ENCODE results near the gene C10orf120.

The C10orf120 gene

DNA sequence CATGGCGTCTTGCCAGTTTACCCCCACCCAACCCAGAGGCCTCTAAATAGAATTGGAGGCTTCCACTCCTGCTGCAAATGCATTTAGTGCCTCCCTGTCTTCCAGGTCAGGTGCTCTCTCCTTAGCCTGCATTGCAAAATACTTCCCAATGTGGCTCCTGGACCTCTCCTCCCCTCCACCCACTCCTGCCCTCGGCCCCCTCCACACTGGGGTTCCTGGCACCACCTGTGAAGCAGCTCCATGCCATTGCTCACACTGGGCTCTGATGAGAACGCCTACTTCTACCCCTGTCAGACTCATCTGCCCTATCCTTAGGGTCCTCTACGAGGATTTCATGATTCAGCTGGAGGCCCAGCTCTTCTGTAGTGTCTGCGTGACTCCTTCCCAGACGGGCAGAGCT is 37.4 kb downstream of the C10orf120 start:
- DNase-seq (ENCODE audit: low read depth in 3 of 3, low spot score in 1 of 3), result no peak

DNA sequence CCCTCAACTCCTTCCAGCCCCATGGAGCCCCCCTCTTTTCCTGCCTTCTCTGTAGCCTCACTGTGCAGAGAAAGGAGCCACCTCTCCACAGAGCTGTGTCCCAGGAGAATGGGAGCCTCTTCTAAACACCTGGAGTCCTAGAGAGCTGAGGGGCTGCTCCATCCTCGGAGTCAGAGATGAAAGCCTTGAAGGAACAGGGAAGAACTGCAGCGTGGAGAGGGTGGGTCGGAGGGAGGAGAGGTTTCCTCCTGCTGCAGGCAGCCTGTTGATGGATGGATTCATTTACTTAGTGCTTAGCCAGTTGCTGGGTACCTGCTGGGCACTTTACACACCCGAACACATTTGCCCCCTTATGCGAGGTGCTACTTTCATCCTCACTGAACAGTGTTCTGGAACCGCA is 39.0 kb downstream of the C10orf120 start:
- DNase-seq (ENCODE audit: low read depth in 3 of 3, low spot score in 1 of 3), result no peak

GRCh38 chr10:122659651-122660050 is 40.0 kb downstream of the C10orf120 start:
- DNase-seq (ENCODE audit: low read depth in 3 of 3, low spot score in 1 of 3), result no peak

GRCh38 chr10:122659126-122659525 is 40.5 kb downstream of the C10orf120 start:
- no peak for DNase-seq (ENCODE audit: low read depth in 3 of 3, low spot score in 1 of 3)

DNA sequence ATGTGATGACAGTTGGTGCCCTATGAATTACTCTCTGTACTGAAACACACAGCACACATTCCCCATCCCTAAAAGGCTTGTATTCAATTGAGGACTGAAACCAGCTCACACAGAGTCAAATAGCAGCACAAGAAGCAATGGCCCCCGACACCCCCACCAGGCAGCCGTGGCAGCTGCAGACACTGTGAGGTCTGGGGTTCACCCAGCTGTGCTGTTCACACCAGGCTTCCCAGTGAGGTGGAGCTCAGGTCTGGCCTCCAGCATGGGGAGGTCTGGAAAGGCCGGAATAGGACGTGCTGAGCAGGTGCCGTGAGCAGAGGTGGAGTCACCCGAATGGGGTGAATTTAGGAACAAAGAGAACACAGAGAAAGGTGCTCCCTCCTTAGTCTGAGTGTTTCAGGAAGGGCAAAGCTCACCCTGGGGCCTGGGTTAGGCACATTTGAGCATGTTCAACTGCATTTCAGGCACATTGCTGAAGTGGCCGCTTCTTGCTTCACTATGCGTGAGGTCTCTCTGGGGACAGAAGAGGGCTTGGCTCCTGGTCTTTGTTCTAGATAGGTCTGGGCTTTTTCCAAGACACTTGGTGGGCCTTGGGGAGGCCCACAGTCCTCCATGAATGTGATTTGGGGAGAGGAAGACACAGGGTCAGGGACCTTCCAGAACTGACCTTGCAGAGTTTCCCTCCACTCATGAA is 41.1 kb downstream of the C10orf120 start:
- DNase-seq (ENCODE audit: low read depth in 3 of 3, low spot score in 1 of 3), result no peak

DNA sequence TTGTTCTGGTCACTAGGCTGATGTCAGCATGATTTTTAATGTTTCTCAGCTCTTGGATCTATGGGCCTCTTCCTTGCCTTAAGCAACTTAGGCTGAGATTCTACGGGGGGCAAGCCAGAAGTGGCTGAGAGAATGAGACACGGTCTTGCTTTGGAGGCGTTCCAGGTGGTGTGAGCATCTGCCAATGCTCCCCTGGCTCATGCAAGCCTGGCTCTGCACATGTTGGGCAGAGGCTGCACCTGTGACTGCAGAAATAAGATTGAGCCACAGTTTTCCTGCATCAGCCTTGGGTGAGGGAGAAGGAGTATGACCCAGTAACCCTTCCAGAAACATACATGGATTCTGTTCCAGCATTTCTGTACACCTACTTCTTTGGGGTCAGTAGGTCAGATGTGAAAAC is 41.9 kb downstream of the C10orf120 start:
- DNase-seq (ENCODE audit: low read depth in 3 of 3, low spot score in 1 of 3), result no peak

DNA sequence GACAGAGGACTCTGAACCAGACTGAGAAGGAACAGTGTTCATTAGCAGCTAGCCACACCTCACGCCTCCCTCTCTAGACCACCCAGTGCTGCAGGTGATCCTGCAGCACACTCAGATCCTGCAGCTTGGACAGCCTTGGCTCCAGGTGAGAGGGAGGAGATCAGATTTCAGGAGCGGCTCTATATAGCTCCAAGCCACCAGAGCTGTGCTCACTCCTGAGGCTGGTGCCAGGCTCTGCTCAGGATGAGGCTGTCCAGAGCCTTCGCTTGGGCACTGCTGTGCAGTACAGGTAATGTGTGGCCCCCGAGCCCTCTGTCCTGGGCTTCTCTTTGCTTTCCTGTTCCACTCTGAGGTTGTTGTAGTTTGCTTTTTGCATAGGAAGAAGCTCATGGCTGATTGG is 42.4 kb downstream of the C10orf120 start:
- no peak for DNase-seq (ENCODE audit: low read depth in 3 of 3, low spot score in 1 of 3)

GRCh38 chr10:122656741-122657140 is 42.9 kb downstream of the C10orf120 start:
- DNase-seq (ENCODE audit: low read depth in 3 of 3, low spot score in 1 of 3), result no peak

DNA sequence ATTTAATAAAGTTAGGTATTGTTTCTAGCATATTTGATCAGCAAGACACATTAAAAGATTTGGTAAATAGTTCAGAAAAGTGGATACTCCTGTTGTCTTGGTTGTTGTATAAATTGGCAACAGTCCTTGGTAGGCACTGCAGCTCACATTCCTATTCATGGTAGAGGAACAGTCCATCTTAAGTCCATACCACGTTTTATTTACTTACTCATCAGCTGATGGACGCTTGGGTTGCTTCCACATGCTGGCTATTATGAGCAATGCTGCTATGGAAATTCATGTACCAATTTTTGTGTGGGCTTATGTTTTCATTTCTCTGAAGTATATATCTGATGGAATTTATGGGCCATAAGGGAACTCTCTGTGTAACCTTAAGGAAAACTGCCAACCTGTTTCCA is 43.3 kb downstream of the C10orf120 start:
- DNase-seq (ENCODE audit: low read depth in 3 of 3, low spot score in 1 of 3), result no peak

DNA sequence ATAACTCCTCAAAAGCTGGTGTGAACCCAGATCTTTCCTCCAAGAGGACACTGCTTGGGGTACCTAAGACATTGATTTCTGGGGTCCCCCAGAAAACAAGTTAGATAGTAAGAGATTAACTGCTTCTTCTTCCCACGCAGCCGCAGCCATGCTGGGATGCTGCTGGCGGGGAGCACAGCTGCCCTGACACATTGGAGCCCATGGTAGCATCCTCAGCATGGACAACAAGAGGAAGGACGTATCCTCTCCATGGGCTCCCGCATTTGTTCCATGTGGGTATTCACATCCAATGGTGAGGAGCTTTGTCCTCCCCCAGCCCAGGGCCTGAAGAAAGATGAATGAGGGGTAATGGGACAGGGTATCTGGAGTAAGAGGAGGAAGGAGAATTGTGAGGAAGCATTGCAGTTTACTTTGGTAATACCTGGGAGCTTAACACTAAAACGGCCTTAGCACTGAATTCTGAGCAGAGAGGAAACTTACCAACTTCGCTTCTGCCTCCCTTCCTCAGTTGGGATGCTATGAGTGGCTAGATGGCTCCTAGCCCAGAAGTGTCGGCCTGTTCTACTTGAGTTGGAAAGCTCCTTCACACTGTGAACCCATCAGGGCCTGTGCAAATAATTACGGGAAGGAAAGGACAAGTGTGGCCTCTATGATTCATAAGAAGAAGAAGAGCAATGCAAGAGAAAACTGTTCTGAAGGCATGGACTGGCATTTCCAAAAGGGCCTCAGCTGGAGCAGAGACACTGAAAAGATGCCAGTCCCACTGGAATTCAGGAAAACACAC is 43.9 kb downstream of the C10orf120 start:
- no peak for DNase-seq (ENCODE audit: low read depth in 3 of 3, low spot score in 1 of 3)

- no peak for DNase-seq (ENCODE audit: low read depth in 3 of 3, low spot score in 1 of 3)
Measured at GRCh38 chr10:122650331-122650730, 49.3 kb downstream of the C10orf120 start.

DNA sequence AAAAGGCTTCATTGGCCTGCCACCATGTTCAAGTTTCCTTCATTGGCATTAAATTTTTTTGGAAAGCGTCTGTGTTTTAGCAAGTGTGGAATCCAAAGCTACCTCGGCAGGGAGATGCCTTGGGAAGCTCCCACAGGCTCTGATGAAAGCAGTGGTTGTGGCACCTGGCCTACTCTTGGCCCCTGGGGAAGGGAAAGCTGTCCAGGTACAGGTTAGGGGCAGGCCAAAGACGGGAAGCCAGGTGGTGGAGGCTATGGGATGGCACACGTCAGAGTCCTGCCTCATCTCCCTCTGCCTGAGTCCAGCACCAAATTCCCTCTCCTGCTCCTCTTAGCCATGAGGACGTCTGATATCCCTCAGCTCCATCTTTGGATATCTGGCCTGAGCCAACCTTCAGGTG is 49.7 kb downstream of the C10orf120 start:
- no peak for DNase-seq (ENCODE audit: low read depth in 3 of 3, low spot score in 1 of 3)

DNA sequence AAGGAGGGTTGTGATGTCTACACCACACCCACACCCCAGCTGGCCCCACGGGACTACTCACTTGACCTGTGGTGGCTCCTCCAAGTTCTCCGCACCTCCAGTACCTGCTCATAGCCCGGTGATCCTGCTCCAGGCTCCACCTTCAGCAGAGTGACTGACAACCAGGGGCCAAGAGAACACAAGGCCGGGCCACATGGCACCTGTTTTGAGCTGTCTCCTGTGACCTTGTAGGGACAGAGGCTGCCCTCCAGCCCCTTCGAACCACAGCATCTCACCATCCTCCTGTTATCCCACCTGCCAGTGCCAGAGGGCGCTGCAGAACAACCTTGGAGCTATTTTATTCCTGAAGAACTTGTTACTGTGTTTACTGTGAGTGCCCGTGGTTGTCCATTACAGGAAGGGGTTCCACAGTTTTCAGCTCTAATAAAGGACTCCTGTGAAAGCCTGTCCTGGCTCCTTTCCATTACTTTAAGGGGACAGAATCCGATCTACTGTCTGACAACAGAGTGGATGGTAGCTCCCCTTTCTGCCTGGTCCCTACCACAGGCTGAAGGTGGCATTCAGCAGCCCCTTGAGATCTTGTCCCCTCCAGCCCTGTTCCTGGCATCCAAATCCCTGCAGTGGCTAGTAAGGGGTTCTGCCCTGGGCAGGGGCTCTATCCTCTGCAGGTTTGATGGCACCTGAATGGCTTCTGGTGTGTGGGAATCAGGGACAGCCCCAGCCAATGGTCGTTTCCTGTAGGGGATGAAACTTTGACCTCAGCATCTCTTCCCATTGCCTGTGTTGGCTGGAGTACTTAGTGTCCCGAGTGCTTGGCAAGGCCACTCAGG is 50.8 kb downstream of the C10orf120 start:
- DNase-seq (ENCODE audit: low read depth in 3 of 3, low spot score in 1 of 3), result no peak
